ENCODE results near the gene LFNG.

Gene LFNG

GRCh38 chr7:2517678-2518507 lies 1.7 kb upstream of the LFNG start:
- no peak for DNase-seq (ENCODE audit: low spot score)

GRCh38 chr7:2518737-2519118 lies 846 bp upstream of the LFNG start:
- DNase-seq (ENCODE audit: low spot score) = no peak

- peak; percentile 86 for DNase-seq (ENCODE audit: low spot score)
Measured at GRCh38 chr7:2520131-2520760, 672 bp downstream of the LFNG start.

GRCh38 chr7:2520761-2521290 lies 1.3 kb downstream of the LFNG start:
- DNase-seq (ENCODE audit: low spot score) = no peak

- no peak for DNase-seq (ENCODE audit: low spot score)
Measured at GRCh38 chr7:2521341-2521745, 1.8 kb downstream of the LFNG start.

- no peak for DNase-seq (ENCODE audit: low spot score)
Measured at GRCh38 chr7:2521952-2522591, 2.5 kb downstream of the LFNG start.

GRCh38 chr7:2522780-2523433 lies 3.3 kb downstream of the LFNG start:
- DNase-seq (ENCODE audit: low spot score) = no peak

- no peak for DNase-seq (ENCODE audit: low spot score)
Measured at GRCh38 chr7:2523461-2523936, 3.9 kb downstream of the LFNG start.

- no peak for DNase-seq (ENCODE audit: low spot score)
Measured at GRCh38 chr7:2523941-2524807, 4.6 kb downstream of the LFNG start.

- DNase-seq (ENCODE audit: low spot score) = no peak
Measured at GRCh38 chr7:2524808-2525657, 5.5 kb downstream of the LFNG start.

- DNase-seq (ENCODE audit: low spot score) = no peak
Measured at GRCh38 chr7:2525658-2526630, 6.4 kb downstream of the LFNG start.

GRCh38 chr7:2526659-2527504 lies 7.3 kb downstream of the LFNG start:
- no peak for DNase-seq (ENCODE audit: low spot score)

- peak; percentile 73 for DNase-seq (ENCODE audit: low spot score)
Measured at GRCh38 chr7:2527505-2528467, 8.2 kb downstream of the LFNG start.

GRCh38 chr7:2528481-2529095 lies 9.0 kb downstream of the LFNG start:
- DNase-seq (ENCODE audit: low spot score) = no peak

GRCh38 chr7:2529161-2530070 lies 9.8 kb downstream of the LFNG start:
- DNase-seq (ENCODE audit: low spot score) = no peak

Measured in HuH-7 (cell line).